ENCODE measurements around the gene TMSB4X.

The TMSB4X gene

DNA sequence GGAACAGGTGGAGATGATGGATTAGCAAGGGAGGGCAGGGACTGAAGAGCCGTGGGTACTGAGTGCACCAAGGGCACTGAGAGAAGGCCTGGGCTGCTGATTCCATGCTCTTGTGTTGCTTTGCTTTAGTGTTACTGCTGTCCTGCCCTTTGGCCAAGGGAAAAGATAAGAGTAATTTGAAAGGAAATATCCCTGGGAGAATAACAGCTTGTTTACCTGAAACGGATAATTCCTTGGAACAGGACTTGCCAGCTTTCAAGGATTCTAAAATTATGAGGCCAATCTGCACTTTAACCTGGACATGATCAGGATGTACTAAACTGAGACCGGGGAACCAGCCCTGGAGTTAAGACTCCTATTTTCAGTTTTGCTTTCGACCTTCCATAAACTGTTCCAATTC lies 49.1 kb downstream of the TMSB4X start:
- DNase-seq (ENCODE audit: low read depth in 2 of 2), result no peak

GRCh38 chrX:13024986-13025385 lies 50.1 kb downstream of the TMSB4X start:
- no peak for DNase-seq (ENCODE audit: low read depth in 2 of 2)

Data from stimulated activated CD4-positive, alpha-beta T cell treated with anti-CD3 and anti-CD28 coated beads, Interleukin-4, amount 100 ng/mL, for 48 hours (primary cell).